ENCODE results near the gene GMDS. TPM values are rescaled to one million over a fixed set of nuclear protein-coding genes. Genes with fewer than 3 reads are reported as not detected.

GMDS gene
- total RNA-seq, 1 donor from 2014 or later, result 27.0 TPM

DNA sequence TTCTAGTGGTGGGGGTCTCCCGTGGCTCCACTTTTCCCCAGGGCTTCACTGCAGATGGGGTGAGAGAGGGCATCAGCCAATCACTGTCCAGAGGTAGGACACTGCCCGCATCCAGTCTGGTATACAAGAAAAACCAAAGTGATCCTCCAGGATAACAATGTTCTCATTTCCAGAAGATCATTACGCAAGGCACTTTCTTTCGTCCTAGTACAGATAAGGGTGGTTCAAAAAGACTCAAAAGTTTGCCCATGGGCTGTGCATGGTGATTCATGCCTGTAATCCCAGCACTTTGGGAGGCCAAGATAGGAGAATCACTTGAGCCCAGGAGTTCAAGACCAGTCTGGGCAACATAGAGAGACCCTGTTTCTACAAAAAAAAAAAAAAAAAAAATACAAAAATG lies 16.4 kb downstream of the GMDS start:
- TF ChIP-seq CTCF (IDR thresholded peaks at IDR 0.05; ENCODE audit: insufficient read depth, low read length, poor library complexity, severe bottlenecking), result no peak
- no peaks in the 10 kb centered on the region for H3K36me3 ChIP-seq (ENCODE audit: control insufficient read depth, insufficient read depth, low read length)
- no peak for DNase-seq (ENCODE audit: low read depth)
- H3K27me3 ChIP-seq (ENCODE audit: control insufficient read depth, insufficient read depth, low read length), result no peaks in the 10 kb centered on the region
- H3K4me3 ChIP-seq (ENCODE audit: low read depth, low read length), result no peak overlapping the region

GRCh38 chr6:2228392-2228791 lies 17.0 kb downstream of the GMDS start:
- TF ChIP-seq CTCF (IDR thresholded peaks at IDR 0.05; ENCODE audit: insufficient read depth, low read length, poor library complexity, severe bottlenecking), result no peak
- H3K36me3 ChIP-seq (ENCODE audit: control insufficient read depth, insufficient read depth, low read length), result no peaks in the 10 kb centered on the region
- no peaks in the 10 kb centered on the region for H3K27me3 ChIP-seq (ENCODE audit: control insufficient read depth, insufficient read depth, low read length)
- no peak overlapping the region for H3K4me3 ChIP-seq (ENCODE audit: low read depth, low read length)
- DNase-seq (ENCODE audit: low read depth), result no peak

DNA sequence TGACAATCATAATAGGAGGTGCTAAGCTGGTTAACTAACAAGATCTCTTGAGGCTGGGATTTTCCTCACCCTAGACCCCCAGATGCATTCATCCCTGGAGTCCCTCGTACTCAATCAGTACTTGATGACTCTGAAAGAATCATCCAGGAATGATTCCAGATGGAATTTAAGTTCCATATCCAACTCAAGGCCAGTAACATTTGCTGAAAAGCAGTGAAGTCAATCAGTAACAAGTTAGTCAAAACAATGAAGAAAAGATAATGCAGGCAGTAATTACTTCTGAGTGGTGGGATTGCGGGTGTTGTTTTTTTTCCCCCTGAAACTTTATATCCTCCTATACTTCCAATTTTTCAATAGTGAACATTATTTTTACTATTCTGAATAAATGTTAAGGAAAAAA lies 18.6 kb downstream of the GMDS start:
- no peaks in the 10 kb centered on the region for H3K36me3 ChIP-seq (ENCODE audit: control insufficient read depth, insufficient read depth, low read length)
- H3K27me3 ChIP-seq (ENCODE audit: control insufficient read depth, insufficient read depth, low read length), result no peaks in the 10 kb centered on the region
- H3K4me3 ChIP-seq (ENCODE audit: low read depth, low read length), result no peak overlapping the region
- no peak for DNase-seq (ENCODE audit: low read depth)
- no peak for TF ChIP-seq CTCF (IDR thresholded peaks at IDR 0.05; ENCODE audit: insufficient read depth, low read length, poor library complexity, severe bottlenecking)

- Histone ChIP-seq H3K27me3 (ENCODE audit: control insufficient read depth, insufficient read depth, low read length) (no peaks in the 10 kb centered on the region), H3K4me3 (ENCODE audit: low read depth, low read length) (no peak overlapping the region), H3K36me3 (ENCODE audit: control insufficient read depth, insufficient read depth, low read length) (no peaks in the 10 kb centered on the region)
- no peak for TF ChIP-seq CTCF (IDR thresholded peaks at IDR 0.05; ENCODE audit: insufficient read depth, low read length, poor library complexity, severe bottlenecking)
- no peak for DNase-seq (ENCODE audit: low read depth)
Observed at GRCh38 chr6:2225422-2226392, 19.7 kb downstream of the GMDS start.

- TF ChIP-seq CTCF (IDR thresholded peaks at IDR 0.05; ENCODE audit: insufficient read depth, low read length, poor library complexity, severe bottlenecking), result no peak
- no peak for DNase-seq (ENCODE audit: low read depth)
- Histone ChIP-seq H3K36me3 (ENCODE audit: control insufficient read depth, insufficient read depth, low read length) (no peaks in the 10 kb centered on the region), H3K4me3 (ENCODE audit: low read depth, low read length) (no peak overlapping the region), H3K27me3 (ENCODE audit: control insufficient read depth, insufficient read depth, low read length) (no peaks in the 10 kb centered on the region)
Observed at GRCh38 chr6:2224847-2225382, 20.5 kb downstream of the GMDS start.

Measured in kidney epithelial cell (primary cell).